Activated T-cell treated with anti-CD3 and anti-CD28 coated beads, Interleukin-2, amount 50 U/mL, for 72 hours (primary cell): ENCODE results near the gene DNAJC18. TPM values are rescaled to one million over a fixed set of nuclear protein-coding genes. Genes with fewer than 3 reads are reported as not detected.
"Not testable (repeated sequence)": the region's sequence is repeated elsewhere in the genome, so short reads cannot be mapped to it uniquely, and the experiment has no call there.

Source experiments
- ATAC-seq, 2 donors: fragments of 150-1000 bp; cut with Tn5 transposase; replicated peaks in 1 of 2; 2 replicates each; pipeline ENCODE4 v1.10.0; 2021; ENCODE audit warnings: moderate library complexity in 2 of 2, mild to moderate bottlenecking in 1 of 2
- DNase-seq, 2 donors: peaks; one replicate each; pipeline ENCODE4 v3.0.0; 2021 to 2022; ENCODE audit warnings: mixed read lengths in 1 of 2
- H3K27ac Mint-ChIP-seq: one replicate; pipeline ENCODE4 v1.8.0; 2022; ENCODE audit warnings: mild to moderate bottlenecking, moderate library complexity, mixed read lengths
- H3K27me3 Mint-ChIP-seq: one replicate; pipeline ENCODE4 v1.8.0; 2022; ENCODE audit warnings: low read depth, mixed read lengths
- H3K36me3 Mint-ChIP-seq, 2 donors: one replicate each; pipeline ENCODE4 v1.8.0; 2022; ENCODE audit warnings: mixed read lengths in 2 of 2, mild to moderate bottlenecking in 1 of 2; ENCODE audit not compliant: insufficient read depth in 2 of 2
- H3K4me1 Mint-ChIP-seq: one replicate; pipeline ENCODE4 v1.8.0; 2022; ENCODE audit warnings: low read depth, mixed read lengths
- H3K4me3 Mint-ChIP-seq, 2 donors: one replicate each; pipeline ENCODE4 v1.8.0; 2022; ENCODE audit warnings: mild to moderate bottlenecking in 2 of 2, mixed read lengths in 2 of 2, moderate library complexity in 2 of 2
- H3K9me3 Mint-ChIP-seq, 2 donors: one replicate each; pipeline ENCODE4 v1.8.0; 2022; ENCODE audit warnings: mixed read lengths in 2 of 2
- total RNA-seq, 2 donors: library from RNA; stranded (reverse); gene quantifications; one replicate each; pipeline ENCODE4 v1.2.3, GENCODE V29; 2022

Gene DNAJC18
- total RNA-seq, 2 donors from 2014 or later, result 46.1 to 73.7 TPM

DNA sequence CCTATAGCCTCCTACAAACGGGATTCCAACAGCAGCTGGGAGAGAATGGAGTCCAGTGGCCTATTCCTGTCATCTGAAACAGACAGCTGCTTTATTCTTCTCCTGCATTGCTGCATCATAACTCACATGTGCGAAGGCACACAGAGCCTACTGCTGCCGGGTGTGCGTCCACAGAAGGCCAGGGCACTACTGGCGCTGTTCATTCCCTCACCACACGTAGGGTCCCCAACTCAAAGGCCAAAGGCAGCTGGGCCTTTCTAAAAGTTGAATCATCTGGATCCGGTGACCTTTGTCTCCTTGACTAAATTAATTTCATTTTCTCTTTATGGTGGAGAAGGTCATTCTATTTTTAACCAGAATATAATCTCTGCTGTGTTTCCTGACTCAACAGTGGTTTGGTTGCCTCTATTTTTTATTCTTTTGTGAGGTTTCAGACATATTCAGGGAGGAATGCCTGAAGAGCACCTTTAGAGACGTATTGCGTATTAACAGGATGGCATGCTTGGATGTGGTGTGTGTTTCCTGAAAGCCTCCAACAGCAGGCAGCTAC is 24.7 kb downstream of the DNAJC18 start:
- H3K27me3 Mint-ChIP-seq, result no peaks in the 10 kb centered on the region
- peak; percentile 24 to 34 for ATAC-seq
- DNase-seq, result no peak
- peaks cover 68% of the 10 kb centered on the region for H3K4me1 Mint-ChIP-seq
- H3K9me3 Mint-ChIP-seq, result no peaks in the 10 kb centered on the region
- peaks cover 9 to 20% of the 10 kb centered on the region in 2 donors for H3K36me3 Mint-ChIP-seq
- H3K4me3 Mint-ChIP-seq, result peak overlapping the region; percentile 75 to 82
- peak overlapping the region; percentile 98 for H3K27ac Mint-ChIP-seq

DNA sequence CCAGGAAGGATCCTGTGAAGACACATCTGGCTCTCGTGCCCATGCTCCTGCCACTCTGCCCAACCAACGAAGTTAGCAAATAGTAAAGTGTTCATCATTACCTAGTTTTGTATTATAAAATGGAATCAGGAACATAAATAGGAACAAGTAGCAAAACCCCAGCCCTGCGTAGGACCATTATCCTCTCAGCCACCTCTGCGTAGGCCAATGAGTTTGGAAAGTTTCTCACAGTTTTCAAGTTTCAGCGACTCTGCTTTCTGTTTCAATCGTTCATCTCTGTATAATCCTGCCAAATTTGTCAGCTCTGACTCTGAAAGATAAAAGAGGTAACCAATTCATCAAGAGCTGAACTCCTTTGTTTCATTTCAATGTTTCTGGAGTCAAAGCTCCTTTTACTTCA is 25.4 kb downstream of the DNAJC18 start:
- peak; percentile 55 to 62 for ATAC-seq
- Mint-ChIP-seq H3K4me1 (peaks cover 61% of the 10 kb centered on the region), H3K27me3 (no peaks in the 10 kb centered on the region), H3K27ac (peak overlapping the region; percentile 98), H3K4me3 (peak overlapping the region; percentile 75 to 82), H3K36me3 (peaks cover 7 to 15% of the 10 kb centered on the region in 2 donors), H3K9me3 (no peaks in the 10 kb centered on the region)
- no peak for DNase-seq

DNA sequence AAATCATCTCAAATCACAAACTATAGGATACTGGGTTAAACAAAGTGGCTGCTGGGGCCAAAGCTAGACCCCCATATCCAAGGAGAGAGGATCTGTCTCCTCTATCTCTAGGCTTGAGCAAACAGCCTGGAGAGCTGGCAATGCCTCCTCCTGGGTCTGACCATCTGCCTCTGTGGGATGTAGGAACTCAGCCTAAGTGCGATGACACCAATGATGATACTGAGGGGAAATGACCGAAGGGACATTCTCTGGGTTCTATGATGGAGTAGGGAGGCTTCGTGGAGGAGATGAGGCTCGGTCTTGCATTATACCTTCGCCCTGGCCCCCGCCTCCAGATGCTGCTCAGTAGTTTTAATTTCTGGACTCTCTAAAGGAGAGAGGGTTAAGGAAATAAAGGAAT is 26.2 kb downstream of the DNAJC18 start:
- no peaks in the 10 kb centered on the region for H3K27me3 Mint-ChIP-seq
- ATAC-seq, result no peak
- H3K9me3 Mint-ChIP-seq, result no peaks in the 10 kb centered on the region
- peaks cover 2 to 10% of the 10 kb centered on the region in 2 donors for H3K36me3 Mint-ChIP-seq
- no peak for DNase-seq
- peaks cover 54% of the 10 kb centered on the region for H3K4me1 Mint-ChIP-seq
- H3K27ac Mint-ChIP-seq, result peak overlapping the region; percentile 98
- peak overlapping the region; percentile 75 to 82 for H3K4me3 Mint-ChIP-seq

DNA sequence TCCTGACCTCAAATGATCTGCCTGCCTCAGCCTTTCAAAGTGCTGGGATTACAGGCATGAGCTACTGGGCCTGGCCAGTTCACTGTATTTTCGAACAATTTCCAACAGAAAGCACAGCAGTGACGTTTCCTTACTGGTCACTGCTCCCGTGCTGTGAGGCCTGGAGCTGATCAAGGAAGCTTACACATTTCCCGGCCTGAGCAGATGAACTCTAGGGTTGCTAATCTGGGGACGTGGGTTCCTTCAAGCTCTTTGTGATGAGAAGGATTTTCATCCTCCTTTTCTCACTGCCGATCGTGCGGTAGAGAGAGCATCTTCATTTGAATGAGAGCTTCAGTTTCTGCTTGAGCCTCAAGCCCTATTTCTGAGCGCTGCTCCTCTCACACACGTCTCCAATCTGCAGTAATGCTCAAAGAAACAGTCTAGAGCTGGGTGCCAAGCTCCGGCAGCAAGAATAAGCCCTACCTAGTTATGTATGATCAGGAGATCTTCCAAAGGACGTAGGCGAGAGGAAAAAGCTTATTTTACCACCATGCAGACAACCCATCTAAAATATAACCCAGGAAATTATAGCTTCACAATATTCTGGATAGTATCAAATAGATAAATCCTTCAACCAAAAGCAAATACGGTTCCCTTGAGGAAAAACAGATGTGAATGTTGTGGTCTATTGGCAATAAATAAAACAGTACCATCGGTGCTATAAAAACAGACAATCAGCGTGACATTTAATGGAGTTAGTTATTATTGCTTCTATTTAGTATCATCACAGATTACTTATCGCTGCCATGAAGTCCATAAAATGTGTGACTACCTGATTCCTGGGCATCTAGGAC is 28.1 kb downstream of the DNAJC18 start:
- no peaks in the 10 kb centered on the region for H3K9me3 Mint-ChIP-seq
- peaks cover 49% of the 10 kb centered on the region for H3K4me1 Mint-ChIP-seq

DNA sequence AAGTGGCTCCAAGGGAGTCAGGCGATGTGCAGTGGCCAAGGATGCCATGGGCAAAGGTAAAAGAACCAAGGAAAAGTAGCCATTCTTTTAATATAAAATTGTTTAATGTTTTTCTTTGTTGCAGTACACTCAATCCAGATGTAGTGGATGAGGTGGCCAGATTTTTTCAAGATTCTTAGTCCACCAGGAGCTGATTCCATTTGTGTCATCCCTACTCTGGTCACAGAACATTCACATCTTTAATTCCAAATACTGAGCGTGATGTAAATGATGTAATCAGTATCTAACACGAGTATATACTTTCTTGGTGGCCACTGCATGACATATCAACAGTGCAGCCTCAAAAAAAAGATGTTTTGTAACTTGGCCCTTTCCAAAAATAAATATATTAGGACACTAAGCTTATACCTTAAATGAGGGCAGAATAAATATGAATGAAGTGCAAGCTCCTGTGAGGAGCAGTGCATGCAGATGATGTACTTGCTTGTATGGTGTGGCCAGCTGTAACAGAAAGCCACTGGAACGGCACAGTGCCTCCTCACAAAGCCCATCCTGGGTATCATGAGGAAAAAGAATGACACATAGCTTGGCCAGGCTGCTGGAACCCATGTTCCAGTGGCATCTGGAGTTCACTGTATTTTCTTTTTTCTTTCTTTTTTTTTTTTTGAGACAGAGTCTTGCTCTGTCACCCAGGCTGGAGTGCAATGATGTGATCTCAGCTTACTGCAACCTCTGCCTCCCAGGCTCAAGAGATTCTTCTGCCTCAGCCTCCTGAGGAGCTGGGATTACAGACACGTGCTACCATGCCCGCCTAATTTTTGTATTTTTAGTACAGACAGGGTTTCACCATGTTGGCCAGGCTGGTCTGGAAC is 29.0 kb downstream of the DNAJC18 start:
- Mint-ChIP-seq H3K4me1 (peaks cover 41% of the 10 kb centered on the region), H3K36me3 (peaks cover 2 to 3% of the 10 kb centered on the region in 2 donors), H3K27ac (no peak overlapping the region), H3K27me3 (no peaks in the 10 kb centered on the region), H3K9me3 (no peaks in the 10 kb centered on the region), H3K4me3 (no peak overlapping the region)
- ATAC-seq (no peak), DNase-seq (no peak)

More for the DNA sequence above, 28.1 kb downstream of the DNAJC18 start:
- DNase-seq, result no peak
- no peak for ATAC-seq
- Mint-ChIP-seq H3K27ac (no peak overlapping the region), H3K4me3 (no peak overlapping the region), H3K36me3 (peaks cover 3% of the 10 kb centered on the region in 2 donors), H3K27me3 (no peaks in the 10 kb centered on the region)

DNA sequence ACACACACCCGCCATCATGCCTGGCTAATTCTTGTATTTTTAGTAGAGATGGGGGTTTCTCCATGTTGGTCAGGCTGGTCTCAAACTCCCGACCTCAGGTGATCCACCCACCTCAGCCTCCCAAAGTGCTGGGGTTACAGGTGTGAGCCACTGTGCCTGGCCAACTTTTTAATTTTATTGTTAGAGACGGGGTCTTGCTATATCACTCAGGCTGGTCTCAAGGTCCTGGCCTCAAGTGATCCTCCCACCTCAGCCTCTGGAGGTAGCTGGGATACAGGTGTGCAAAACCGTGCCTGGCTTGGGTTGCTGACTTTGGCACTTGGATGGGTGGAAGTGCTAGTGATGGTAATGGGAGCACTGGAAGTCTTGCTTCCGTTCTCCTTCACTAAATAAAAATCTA is 30.2 kb downstream of the DNAJC18 start:
- ATAC-seq, H3K9me3 Mint-ChIP-seq, H3K4me3 Mint-ChIP-seq, DNase-seq, H3K27ac Mint-ChIP-seq, H3K36me3 Mint-ChIP-seq, H3K27me3 Mint-ChIP-seq: not testable (repeated sequence)
- H3K4me1 Mint-ChIP-seq, result peaks cover 40% of the 10 kb centered on the region

DNA sequence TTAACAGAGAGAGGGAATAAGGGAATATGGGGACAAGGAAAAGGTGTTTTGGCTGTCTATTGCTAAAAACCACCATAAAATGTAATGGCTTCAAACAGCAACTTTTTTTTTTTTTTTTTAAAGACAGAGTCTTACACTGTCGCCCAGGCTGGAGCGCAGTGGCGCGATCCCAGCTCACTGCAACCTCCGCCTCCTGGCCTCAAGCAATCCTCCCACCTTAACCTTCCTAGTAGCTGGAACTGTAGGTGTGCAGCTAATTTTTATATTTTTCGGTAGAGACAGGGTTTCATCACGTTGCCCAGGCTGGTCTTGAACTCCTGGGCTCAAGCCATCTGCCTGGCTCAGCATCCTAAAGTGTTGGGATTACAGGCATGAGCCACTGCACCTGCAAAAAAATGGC is 31.1 kb downstream of the DNAJC18 start:
- Mint-ChIP-seq H3K4me3 (no peak overlapping the region), H3K36me3 (peaks cover 2 to 3% of the 10 kb centered on the region in 2 donors), H3K27me3 (no peaks in the 10 kb centered on the region), H3K9me3 (no peaks in the 10 kb centered on the region), H3K4me1 (peaks cover 36% of the 10 kb centered on the region), H3K27ac (no peak overlapping the region)
- ATAC-seq, result no peak
- no peak for DNase-seq

DNA sequence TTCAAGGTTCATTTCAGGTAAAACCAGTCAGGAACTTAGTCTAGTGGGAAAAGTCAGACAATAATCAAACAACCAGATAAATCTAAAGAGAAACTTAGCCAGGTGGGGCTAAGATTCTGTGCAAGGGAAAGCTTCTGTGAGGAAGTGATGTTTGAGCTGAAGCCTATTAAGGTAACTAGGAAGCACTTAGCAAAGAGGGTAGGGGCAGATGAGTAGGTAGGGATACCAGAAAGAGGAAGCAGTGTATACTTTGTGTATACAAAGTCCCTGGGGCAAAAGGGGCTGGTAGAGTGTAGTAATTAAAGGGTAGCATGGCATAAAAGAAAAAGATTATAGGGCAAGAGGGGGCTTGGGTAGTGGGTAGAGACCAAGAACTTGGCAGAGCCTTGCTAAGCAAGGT is 31.8 kb downstream of the DNAJC18 start:
- H3K4me3 Mint-ChIP-seq, result no peak overlapping the region
- peaks cover 0 to 1% of the 10 kb centered on the region in 2 donors for H3K36me3 Mint-ChIP-seq
- peaks cover 36% of the 10 kb centered on the region for H3K4me1 Mint-ChIP-seq
- no peaks in the 10 kb centered on the region for H3K27me3 Mint-ChIP-seq
- ATAC-seq (no peak), DNase-seq (no peak)
- H3K9me3 Mint-ChIP-seq, result no peaks in the 10 kb centered on the region
- no peak overlapping the region for H3K27ac Mint-ChIP-seq

DNA sequence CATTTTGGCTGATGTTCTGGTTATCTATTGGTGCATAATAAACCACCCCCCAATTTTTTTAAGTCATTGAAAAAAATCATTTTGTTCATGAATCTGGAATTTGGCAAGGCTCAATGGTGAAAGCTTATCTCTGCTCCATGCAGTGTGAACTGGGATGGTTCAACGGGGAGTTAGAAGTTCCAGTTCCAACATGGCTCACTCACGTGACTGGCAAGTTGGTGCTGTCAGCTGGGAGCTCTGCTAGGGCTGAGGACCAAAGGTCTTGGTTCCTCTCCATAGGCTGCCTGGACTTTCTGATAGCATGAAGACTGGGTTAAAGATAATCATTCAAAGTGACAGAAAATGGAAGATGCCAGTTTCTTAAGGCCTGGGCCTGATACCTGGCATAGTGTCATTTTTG is 32.4 kb downstream of the DNAJC18 start:
- Mint-ChIP-seq H3K9me3 (no peaks in the 10 kb centered on the region), H3K36me3 (peaks cover 0 to 1% of the 10 kb centered on the region in 2 donors)

DNA sequence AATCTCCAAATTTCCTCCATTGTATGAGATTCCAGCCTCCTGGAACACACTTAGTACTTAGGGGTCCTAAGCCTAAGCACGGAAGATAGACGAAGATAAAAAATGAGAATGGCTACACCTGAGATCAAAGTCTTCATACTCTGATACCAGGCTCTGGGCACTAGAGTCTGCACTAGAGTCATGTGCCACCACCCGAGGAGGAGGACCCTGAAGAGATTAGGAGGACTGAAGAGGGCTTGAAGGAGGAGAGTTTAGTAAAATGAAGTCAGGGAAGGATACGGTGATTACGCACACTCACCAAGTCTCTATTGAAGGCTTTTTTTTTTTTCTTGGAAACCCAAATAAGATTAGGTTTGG is 34.9 kb downstream of the DNAJC18 start:
- no peak for ATAC-seq
- peaks cover 44% of the 10 kb centered on the region for H3K4me1 Mint-ChIP-seq
- peaks cover 0 to 1% of the 10 kb centered on the region in 2 donors for H3K36me3 Mint-ChIP-seq
- peak overlapping the region; percentile 97 for H3K27ac Mint-ChIP-seq
- H3K27me3 Mint-ChIP-seq, result no peaks in the 10 kb centered on the region
- peak overlapping the region; percentile 83 to 89 for H3K4me3 Mint-ChIP-seq
- DNase-seq, result no peak
- H3K9me3 Mint-ChIP-seq, result no peaks in the 10 kb centered on the region

More for the DNA sequence above, 32.4 kb downstream of the DNAJC18 start:
- DNase-seq, result no peak
- H3K4me1 Mint-ChIP-seq, result peaks cover 37% of the 10 kb centered on the region
- no peak overlapping the region for H3K27ac Mint-ChIP-seq
- no peak for ATAC-seq
- no peaks in the 10 kb centered on the region for H3K27me3 Mint-ChIP-seq
- H3K4me3 Mint-ChIP-seq, result no peak overlapping the region

DNA sequence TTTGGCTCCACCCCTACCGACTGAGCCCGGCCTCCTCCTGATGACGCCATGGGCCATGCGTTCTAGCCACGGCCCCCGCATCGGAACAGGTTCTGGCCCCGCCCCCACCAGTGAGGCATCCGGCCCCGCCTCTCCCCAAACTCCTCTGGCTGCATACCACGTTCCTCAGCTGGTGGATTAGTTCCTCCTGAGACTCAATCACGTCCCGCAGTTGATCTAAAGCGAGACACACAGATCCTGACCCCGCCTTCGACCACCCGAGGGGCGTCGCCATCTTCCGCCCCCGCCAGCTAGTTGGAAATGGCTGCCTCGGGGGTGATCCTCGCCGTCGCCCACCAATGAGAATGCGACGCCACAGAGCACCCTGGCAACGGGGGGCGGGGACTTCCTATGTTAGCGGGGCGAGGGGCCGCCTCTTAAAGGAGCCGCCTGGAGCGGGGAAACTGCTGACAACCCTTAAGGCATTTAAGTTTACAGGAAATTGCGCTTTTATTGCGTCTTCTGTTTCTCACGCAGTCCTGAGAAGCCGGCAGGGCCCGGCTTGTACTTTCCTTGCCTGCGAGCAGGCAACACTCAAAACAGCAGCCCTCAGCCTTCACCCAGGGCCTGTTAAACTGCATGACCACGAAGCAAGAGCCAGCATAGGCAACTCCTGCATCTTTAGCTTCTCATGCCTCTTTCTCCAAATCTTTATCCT is 35.4 kb downstream of the DNAJC18 start, which contains the start of gene SPATA24:
Gene SPATA24, minus strand, starts transcription at position 303 of the 697 bp plus-strand sequence. Its CDS starts 29 bp downstream, at position 274.
- peaks cover 50% of the 10 kb centered on the region for H3K4me1 Mint-ChIP-seq
- H3K36me3 Mint-ChIP-seq, result peaks cover 0 to 1% of the 10 kb centered on the region in 2 donors
- no peaks in the 10 kb centered on the region for H3K9me3 Mint-ChIP-seq
- ATAC-seq (peak; percentile 91 to 92), DNase-seq (peak; percentile 99)
- no peaks in the 10 kb centered on the region for H3K27me3 Mint-ChIP-seq
- H3K27ac Mint-ChIP-seq, result peak within 1 kb of the TSS; percentile 97
- H3K4me3 Mint-ChIP-seq, result peak within 1 kb of the TSS; percentile 83 to 89

DNA sequence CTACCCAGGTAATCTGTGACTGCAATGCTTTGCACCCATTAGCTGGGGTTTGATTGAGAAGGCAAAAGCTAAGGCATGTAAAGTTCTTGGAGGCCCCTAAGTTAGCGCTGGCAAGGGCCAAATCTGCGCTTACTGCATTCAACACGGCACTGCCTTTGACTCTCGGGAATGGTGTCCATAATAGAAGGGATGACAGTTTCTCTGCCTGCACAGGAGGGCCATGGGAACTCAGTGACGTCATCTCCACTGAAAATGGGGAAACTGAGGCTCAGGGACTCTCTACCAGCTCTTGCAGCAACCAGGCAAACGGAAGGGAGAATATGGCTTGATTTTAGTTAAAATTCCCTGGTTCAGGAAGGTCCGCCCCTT is 35.9 kb downstream of the DNAJC18 start:
- Mint-ChIP-seq H3K27me3 (no peaks in the 10 kb centered on the region), H3K4me1 (peaks cover 52% of the 10 kb centered on the region), H3K27ac (peak overlapping the region; percentile 97), H3K4me3 (peak overlapping the region; percentile 83 to 89), H3K36me3 (peaks cover 0 to 1% of the 10 kb centered on the region in 2 donors), H3K9me3 (no peaks in the 10 kb centered on the region)
- DNase-seq (no peak), ATAC-seq (no peak)
